Measurements from ENCODE around the gene RBPMS2. TPM values are rescaled to one million over a fixed set of nuclear protein-coding genes. Genes with fewer than 3 reads are reported as not detected.

The RBPMS2 gene
- polyA plus RNA-seq, 1 donor (not counting 4 experiments of a cell fraction or from before 2014, with no cell fraction given) = not detected

GRCh38 chr15:64747578-64747977, 27.8 kb downstream of the RBPMS2 start:
- no peak overlapping the region for H3K27ac ChIP-seq (ENCODE audit: control insufficient read depth, insufficient read depth, low read length)
- FAIRE-seq (no peak), DNase-seq (ENCODE audit: low read depth, low spot score) (no peak)
- H3K4me3 ChIP-seq (ENCODE audit: control insufficient read depth in 2 of 3, extremely low read depth in 1 of 3, insufficient read depth in 2 of 3, low read depth in 1 of 3, low read length in 3 of 3) = no peak overlapping the region
- dilution Hi-C loops (cut with MboI; ENCODE audit: extremely low pct_ligation_motif_present, low sequenced_read_pairs) = no loop called here
- no peaks in the 10 kb centered on the region for H4K20me1 ChIP-seq (ENCODE audit: control insufficient read depth, extremely low read depth, insufficient read depth, low read length)
- H2AFZ ChIP-seq (ENCODE audit: control insufficient read depth, low read length) = no peak overlapping the region
- peaks cover 27% of the 10 kb centered on the region for H3K27me3 ChIP-seq (ENCODE audit: control insufficient read depth, extremely low read depth, insufficient read depth, low read length)
- H3K4me2 ChIP-seq (ENCODE audit: control insufficient read depth, extremely low read depth, insufficient read depth, low read depth, low read length) = no peak overlapping the region
- H3K79me2 ChIP-seq (ENCODE audit: control insufficient read depth, insufficient read depth, low read length) = no peaks in the 10 kb centered on the region
- peaks cover 7% of the 10 kb centered on the region for H3K4me1 ChIP-seq (ENCODE audit: control insufficient read depth, extremely low read depth, insufficient read depth, low read length)
- TF ChIP-seq CTCF (optimal IDR thresholded peaks at IDR 0.05 in 1 of 3, IDR thresholded peaks at IDR 0.05 in 1 of 3, conservative IDR thresholded peaks at IDR 0.05 in 1 of 3; ENCODE audit: extremely low read depth in 1 of 3, insufficient read depth in 2 of 3, low read length in 3 of 3) (no peak), EZH2 (IDR thresholded peaks at IDR 0.05; ENCODE audit: low read length) (no peak)
- H3K9ac ChIP-seq (ENCODE audit: control insufficient read depth, extremely low read depth, insufficient read depth, low read length) = no peak overlapping the region
- H3K9me1 ChIP-seq (ENCODE audit: control insufficient read depth, extremely low read depth, insufficient read depth, low read length) = no peaks in the 10 kb centered on the region
- no peaks in the 10 kb centered on the region for H3K36me3 ChIP-seq (ENCODE audit: control insufficient read depth in 2 of 2, extremely low read depth in 1 of 2, insufficient read depth in 2 of 2, low read length in 2 of 2)
- no peaks in the 10 kb centered on the region for H3K9me3 ChIP-seq (ENCODE audit: control insufficient read depth, low read depth, low read length)

- peaks cover 27% of the 10 kb centered on the region for H3K27me3 ChIP-seq (ENCODE audit: control insufficient read depth, extremely low read depth, insufficient read depth, low read length)
- dilution Hi-C loops (cut with MboI; ENCODE audit: extremely low pct_ligation_motif_present, low sequenced_read_pairs) = no loop called here
- no peaks in the 10 kb centered on the region for H4K20me1 ChIP-seq (ENCODE audit: control insufficient read depth, extremely low read depth, insufficient read depth, low read length)
These were observed 28.5 kb downstream of the RBPMS2 start for GRCh38 chr15:64746921-64747320.

More at GRCh38 chr15:64746921-64747320, 28.5 kb downstream of the RBPMS2 start:
- no peak for TF ChIP-seq CTCF (optimal IDR thresholded peaks at IDR 0.05 in 1 of 3, IDR thresholded peaks at IDR 0.05 in 1 of 3, conservative IDR thresholded peaks at IDR 0.05 in 1 of 3; ENCODE audit: extremely low read depth in 1 of 3, insufficient read depth in 2 of 3, low read length in 3 of 3)
- TF ChIP-seq EZH2 (IDR thresholded peaks at IDR 0.05; ENCODE audit: low read length) = no peak
- no peak overlapping the region for H2AFZ ChIP-seq (ENCODE audit: control insufficient read depth, low read length)
- H3K9me1 ChIP-seq (ENCODE audit: control insufficient read depth, extremely low read depth, insufficient read depth, low read length) = no peaks in the 10 kb centered on the region
- no peaks in the 10 kb centered on the region for H3K36me3 ChIP-seq (ENCODE audit: control insufficient read depth in 2 of 2, extremely low read depth in 1 of 2, insufficient read depth in 2 of 2, low read length in 2 of 2)
- no peaks in the 10 kb centered on the region for H3K79me2 ChIP-seq (ENCODE audit: control insufficient read depth, insufficient read depth, low read length)
- H3K9ac ChIP-seq (ENCODE audit: control insufficient read depth, extremely low read depth, insufficient read depth, low read length) = no peak overlapping the region
- no peak overlapping the region for H3K4me3 ChIP-seq (ENCODE audit: control insufficient read depth in 2 of 3, extremely low read depth in 1 of 3, insufficient read depth in 2 of 3, low read depth in 1 of 3, low read length in 3 of 3)
- peaks cover 7% of the 10 kb centered on the region for H3K4me1 ChIP-seq (ENCODE audit: control insufficient read depth, extremely low read depth, insufficient read depth, low read length)
- DNase-seq (ENCODE audit: low read depth, low spot score) = no peak
- H3K27ac ChIP-seq (ENCODE audit: control insufficient read depth, insufficient read depth, low read length) = no peak overlapping the region
- H3K9me3 ChIP-seq (ENCODE audit: control insufficient read depth, low read depth, low read length) = no peaks in the 10 kb centered on the region
- FAIRE-seq = no peak
- H3K4me2 ChIP-seq (ENCODE audit: control insufficient read depth, extremely low read depth, insufficient read depth, low read depth, low read length) = no peak overlapping the region

All from keratinocyte (primary cell).